AG20443 (cell line): Measurements from ENCODE around the gene CANX.

ENCODE experiments used
- DNase-seq: peaks from one replicate; pipeline ENCODE4 v3.0.0; 2012; ENCODE audit warnings: low spot score, mixed read lengths

CANX gene

DNA sequence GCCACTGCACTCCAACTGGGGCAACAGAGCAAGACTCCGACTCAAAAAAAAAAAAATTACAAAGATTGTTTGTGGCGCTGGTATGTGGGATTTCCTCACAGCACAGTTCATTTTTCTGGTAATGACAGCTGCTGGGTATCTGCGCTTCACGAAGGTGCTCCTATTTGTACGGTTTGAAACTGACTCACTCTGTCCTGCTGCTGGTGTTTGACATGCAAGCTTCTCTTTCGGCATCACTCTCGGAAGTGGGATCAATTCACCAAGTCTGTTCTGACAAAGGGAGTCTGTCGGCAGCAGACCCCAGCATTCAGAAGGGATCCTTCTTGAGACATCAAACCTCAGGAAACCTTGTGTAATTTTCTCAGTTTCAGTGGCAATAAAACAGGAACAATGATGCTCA, 60.2 kb downstream of the CANX start:
- DNase-seq: no peak

DNA sequence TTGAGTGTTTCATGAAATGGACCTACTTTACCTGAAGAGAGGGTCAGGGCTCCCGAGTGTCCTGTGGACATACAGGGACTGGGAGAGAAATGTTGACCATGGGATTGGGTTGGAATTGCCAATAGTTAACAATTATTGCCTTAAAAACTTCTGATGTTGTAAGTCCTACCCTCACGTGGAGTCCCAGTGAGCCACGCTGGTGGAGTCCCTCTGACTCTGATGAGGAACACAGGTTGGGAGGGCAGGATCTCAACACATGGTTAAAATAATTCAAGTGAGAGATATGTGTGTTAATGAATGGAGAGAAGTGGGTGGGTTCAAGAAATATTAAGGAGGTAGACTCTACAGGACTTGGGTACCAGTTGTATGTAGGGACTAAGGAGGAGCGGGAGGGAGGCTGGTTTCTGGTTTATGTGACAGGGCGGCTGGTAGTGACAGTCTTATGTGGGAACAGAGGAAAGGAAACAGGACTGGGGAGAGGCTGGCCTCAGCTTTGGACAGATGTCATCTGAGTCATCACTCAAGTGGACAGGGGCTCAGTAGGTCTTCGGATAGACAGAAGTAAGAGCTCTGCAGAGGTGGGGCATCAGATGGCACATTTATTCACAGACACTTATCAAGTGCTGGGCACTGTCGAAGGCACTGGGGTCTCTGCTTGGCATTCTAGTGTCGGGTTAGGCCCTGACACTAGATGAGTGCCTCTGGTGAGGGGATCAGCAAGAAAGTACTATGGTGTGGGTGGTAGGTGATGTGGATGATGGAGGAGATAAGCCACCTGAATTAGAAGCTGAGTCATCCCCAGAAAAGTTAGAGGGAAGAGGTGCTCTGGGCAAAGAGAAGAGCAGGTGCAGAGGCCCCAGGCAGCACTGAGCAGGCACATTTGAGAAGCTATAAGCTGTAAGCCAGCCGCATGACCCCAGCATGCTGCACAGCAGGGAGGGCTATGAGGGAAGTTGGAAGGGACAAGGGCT, 61.1 kb downstream of the CANX start:
- no peak for DNase-seq

DNA sequence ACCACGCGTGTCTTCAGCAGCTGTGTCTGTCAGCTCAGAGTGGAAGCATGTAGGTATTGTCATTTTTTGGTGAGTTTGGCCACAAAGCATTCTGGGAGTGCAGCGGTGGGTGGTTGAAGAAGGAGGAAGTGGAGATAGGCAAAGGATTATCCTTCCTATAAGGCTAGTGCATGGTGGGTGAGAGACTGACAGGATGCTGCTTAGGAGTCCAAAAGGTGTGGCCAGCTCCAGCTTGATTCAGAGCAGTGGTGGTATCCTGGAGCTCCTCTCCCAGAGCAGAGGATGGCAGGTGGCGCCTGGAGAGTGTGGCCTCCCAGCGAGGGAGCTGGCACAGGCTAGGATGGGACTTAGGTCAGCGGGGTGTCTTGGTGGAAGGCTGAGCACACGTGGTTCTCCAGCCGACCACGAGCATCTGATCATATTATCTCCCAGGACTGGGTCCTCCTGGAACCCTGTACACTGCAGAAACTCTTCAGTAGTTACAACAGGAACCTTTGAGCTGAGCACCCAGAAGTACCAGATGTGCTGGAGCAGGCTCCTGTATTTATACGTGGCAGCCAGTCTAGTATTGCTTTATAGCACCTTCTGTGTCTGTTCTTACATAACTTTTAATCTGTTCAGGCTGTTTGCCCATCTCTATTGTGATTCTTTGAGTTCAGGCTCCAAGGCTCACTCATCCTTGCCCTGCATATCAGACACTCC, 63.5 kb downstream of the CANX start:
- DNase-seq: peak; percentile 43

DNA sequence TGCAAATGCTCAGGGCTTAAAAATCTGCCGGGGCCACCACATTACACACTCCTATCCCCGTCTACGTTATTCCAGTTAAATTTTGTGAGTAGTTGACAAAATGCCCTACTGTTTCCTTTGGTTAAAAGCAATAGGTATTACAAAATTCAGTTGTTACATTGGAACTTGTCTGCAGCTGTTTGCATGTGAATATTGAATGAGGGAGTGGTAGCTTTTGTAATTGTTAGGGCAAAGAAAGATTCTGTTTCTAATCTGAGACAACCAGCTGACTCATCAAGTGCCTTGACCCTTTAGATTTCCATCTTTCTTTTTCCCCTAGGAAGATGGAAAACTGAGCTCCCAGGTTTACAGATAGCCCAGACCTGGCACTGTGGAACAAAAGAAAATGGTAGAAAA, 64.0 kb downstream of the CANX start:
- peak; percentile 40 for DNase-seq

DNA sequence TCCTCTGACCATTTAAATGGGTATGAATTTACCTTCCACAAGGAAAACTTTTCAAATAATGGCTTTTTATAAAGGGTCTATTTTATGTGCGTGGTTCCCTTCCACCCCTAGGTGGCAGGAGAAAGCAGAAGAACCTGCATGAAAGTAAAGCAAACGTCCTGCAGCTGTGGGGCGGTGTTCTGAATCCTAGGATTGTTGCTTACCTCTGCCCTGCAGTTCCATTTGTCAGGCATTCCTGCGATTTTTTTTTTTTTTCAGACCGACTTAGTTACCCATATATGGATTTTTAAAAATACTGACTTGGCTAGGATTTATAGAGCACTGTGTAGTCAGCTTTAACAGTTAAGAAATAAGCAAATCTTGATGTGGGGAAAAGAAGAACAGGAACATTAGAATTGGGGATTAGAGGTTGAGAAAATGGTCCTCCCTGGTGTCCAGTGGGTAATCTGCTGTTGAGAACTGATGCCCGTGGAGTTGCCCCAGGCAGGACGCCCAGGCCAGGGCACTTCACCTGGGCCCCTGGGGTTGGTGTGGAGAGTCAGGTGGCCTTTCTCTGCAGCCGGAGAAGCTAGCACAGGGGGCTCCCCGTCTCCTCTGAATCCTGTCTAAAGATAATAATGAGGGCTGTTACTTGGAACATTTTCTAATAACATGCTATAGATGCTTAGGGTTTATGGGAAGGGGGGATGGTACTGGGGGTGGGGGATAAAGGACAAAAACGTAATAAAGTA, 64.6 kb downstream of the CANX start:
- peak; percentile 80 for DNase-seq

DNA sequence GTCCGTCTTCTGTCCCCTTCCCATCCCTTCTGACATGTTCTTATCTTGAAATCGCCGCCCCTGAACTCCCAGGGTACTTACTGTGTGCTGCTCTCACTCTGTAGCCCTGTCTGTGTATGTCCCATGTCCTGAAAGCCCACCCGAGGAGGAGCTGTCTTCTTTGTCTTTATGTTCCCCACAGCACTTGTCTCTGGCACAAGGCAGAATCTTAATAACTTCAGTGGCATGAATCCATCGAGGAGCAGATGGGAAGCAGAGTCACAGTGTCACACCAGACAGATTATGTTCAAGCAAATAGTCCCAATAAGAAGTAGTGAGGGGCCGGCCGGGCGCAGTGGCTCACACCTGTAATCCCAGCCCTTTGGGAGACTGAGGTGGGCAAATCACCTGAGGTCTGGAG, 65.3 kb downstream of the CANX start:
- no peak for DNase-seq

DNA sequence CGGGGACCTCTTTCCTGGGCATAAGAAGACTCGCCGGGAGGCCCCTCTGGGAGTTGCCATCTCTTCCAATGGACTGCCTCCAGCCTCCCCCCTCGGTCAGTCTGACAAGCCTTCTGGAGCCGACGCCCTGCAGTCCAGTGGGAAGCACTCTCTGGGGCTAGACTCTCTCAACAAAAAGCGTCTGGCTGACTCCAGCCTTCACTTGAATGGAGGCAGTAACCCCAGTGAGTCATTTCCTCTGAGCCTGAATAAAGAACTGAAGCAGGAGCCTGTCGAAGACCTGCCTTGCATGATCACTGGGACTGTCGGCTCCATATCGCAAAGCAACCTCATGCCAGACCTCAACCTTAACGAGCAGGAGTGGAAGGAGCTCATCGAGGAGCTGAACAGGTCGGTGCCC, 66.6 kb downstream of the CANX start:
- peak; percentile 86 for DNase-seq

DNA sequence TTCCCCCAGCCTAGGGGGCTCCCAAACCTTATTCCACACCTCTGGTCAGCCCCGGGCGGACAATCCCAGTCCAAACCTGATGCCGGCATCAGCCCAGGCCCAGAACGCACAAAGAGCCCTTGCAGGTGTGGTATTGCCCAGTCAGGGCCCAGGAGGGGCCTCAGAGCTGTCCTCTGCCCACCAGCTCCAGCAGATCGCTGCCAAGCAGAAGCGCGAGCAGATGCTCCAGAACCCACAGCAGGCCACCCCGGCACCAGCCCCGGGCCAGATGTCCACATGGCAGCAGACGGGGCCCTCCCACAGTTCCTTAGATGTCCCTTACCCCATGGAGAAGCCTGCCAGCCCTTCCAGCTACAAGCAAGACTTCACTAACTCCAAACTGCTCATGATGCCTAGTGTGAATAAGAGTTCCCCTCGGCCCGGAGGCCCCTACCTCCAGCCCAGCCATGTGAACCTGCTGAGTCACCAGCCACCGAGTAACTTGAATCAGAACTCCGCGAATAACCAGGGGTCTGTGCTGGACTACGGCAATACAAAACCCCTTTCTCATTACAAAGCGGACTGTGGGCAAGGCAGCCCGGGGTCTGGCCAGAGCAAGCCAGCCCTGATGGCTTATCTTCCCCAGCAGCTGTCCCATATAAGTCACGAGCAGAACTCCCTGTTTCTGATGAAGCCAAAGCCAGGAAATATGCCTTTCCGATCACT, 67.4 kb downstream of the CANX start:
- DNase-seq: peak; percentile 25

DNA sequence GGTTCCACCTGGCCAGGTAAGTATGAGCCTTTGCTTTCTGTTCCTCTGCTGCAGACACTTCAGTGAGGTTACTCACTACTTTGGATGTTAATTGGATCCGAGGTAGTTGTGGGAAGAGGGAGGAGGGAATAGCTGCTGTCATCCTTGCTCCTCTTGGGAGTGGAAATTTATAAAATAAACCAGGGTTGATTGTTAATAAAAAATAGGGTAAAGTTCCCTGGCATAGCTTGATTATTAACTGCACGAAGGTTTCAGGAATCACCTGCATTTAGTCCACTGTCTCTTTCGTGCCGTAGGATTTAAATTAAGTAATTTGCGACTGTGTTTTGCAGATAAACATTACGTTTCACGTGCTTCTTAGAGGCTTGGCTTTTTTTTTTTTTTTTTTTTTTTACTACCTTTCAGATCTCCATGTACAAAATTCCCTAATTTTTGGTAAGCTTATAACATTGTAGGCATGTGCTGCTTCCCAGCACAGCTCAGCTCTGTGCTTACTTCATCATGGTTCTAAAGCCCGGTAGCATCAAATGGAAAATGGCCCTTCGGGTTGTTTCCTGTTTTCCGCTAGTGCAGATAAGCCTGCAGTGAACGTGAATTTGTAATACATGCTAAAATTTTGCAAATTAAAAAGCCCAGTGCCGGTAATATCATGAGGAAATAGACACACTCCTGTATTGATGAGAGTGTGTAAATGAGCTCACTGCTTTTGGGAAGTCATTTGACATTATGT, 68.1 kb downstream of the CANX start:
- no peak for DNase-seq

DNA sequence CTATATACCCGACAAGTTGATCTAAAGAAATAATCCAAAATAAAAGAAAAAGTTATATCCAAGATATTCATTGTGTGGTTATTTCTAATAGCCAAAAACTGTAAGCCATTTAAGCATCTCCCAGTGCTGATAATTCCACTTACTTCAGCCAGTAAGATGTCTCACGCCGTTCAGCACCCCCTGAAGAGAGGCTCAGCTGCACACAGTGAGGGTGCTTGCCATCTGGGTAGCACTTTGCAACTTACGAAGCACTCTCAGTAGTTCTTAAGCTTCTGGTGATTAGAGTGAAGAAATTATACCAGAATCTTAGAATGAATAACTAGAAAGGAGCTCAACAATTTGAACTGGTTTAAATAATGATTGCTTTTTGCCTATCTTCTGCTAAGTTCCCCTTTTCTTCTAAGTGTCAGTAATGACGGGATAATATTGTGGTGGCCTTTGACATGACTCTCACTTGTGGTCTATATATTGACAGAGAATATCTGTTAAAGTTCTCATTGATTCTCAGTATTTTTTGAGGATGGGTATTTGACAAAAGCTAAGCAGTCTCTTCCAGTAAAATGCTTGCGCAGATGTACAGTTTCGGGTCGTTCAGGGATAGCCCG, 68.8 kb downstream of the CANX start:
- no peak for DNase-seq

DNA sequence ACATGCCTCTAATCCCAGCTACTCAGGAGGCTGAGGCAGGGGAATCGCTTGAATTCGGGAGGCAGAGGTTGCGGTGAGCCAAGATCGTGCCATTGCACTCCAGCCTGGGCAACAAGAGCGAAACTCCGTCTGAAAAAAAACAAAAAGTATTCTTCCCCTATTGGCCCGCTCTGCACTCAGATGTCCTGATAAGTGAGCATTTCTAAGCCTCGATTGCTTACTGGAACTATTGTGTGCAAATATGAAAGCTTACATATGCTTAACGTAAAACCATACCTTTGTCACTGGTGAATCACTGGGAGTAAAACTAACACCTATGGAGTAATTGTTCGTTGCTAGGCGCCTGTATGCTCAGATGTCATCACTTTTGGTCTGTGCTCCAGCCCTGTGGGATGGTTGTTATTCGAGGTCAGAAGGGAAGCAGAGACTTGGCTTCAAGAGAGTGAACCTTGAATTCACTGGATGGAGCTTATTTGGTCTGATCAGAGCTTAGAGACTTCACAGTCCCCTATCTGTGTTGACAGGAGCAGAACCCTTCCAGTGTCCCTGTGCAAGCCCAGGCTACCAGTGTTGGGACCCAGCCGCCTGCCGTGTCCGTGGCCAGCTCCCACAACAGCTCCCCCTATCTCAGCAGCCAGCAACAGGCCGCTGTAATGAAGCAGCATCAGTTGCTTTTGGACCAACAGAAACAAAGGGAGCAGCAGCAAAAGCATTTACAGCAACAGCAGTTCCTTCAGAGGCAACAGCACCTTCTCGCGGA, 69.7 kb downstream of the CANX start:
- no peak for DNase-seq

DNA sequence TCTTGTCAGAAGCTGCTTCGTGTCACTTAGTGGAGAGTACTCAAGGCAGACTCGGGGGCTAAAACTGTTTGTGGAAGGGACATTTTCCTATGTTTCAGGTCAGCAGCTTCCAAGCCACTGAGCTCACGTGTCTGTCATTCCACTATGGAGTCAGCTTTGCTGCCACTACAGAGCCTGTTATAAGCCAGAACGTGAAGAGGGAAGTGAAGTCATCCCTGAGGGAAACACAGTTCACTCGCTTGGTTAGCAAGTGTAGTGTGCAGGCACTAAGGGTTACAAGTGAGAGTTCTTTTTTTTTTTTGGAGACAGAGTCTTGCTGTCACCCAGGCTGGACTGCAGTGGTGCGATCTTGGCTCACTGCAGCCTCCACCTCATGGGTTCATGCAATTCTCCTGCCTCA, 70.5 kb downstream of the CANX start:
- no peak for DNase-seq

DNA sequence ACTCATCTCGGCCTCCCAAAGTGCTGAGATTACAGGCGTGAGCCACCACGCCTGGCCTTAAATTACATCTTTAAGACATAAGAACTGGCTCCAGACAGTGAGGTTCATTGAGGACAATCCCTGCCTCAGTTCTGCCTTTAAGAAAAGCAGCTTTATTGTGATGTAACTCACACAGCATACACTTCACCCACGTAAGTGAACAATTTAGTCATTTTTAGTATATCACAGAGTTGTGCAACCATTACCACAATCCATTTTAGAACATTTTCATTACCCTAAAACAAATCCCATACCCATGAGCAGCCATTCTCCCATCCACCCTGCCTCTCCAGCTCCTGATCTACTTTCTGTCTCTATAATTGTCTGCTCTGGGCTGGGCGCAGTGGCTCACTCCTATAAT, 71.0 kb downstream of the CANX start:
- no peak for DNase-seq

DNA sequence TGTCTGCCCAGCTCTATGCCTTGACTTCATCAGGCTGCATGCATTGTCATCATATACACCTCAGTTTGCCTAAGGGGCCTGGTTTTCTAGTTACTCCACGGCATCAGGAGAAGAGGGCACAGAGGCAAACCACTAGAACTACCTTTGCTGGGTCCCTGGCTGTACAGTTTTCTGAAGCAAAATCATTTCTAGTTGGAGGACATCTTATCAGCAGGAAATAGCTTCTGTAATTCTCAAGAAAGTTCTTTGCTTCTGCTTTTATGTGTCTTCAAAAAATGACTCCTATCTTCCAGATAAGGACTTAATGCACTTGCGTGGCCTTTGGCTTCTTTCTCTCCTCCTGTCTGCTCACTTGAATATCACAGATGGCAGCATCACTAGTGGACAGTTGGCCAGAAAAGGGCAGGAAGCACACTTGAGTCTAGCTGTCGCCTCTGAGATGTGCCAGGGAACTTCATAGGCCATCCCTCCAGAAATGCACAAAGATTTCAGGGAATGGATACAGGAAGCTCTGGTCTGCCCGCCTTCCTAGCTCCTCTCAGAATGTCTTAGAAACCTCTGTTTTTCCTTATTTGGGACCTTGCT, 72.6 kb downstream of the CANX start:
- no peak for DNase-seq

DNA sequence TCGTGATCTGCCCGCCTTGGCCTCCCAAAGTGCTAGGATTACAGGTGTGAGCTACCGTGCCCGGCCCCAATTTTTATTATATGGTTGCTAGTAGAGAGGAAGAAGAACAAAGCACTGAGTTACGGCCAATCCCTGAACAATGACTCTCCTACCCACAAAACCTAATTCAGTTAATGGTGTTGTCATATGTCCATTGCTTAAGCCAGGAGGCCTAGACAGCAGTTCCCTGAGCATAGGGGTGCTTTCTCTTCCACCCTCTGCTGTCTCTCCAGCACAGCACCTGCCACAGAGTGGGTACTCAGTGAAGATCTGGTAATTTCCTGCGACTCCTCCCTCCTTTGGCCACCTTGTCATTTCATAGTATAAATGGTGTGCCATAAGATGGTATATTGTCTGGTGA, 73.6 kb downstream of the CANX start:
- no peak for DNase-seq

DNA sequence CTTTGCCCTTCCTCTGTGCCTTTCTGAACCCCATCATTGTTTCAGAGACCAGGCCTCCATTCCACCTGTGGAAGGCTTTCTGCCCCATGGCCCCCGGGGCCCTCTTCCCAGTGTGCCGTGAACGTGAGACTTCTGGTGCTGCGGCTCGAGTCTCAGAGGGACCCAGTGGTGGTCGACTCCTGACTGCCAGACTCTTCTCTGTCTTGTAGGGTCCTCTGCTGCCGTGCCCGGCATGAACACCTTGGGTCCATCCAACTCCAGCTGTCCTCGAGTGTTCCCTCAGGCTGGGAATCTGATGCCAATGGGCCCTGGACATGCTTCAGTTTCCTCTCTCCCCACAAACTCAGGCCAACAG, 74.9 kb downstream of the CANX start:
- DNase-seq: no peak

DNA sequence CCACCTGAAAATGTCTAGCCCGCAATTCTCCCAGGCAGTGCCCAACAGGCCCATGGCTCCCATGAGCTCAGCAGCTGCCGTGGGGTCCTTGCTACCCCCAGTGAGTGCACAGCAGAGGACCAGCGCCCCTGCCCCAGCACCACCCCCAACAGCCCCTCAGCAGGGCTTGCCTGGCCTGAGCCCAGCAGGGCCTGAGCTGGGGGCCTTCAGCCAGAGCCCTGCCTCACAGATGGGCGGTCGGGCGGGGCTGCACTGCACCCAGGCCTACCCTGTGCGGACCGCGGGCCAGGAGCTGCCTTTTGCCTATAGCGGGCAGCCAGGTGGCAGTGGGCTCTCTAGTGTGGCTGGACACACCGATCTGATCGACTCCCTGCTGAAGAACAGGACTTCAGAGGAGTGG, 75.7 kb downstream of the CANX start:
- no peak for DNase-seq

DNA sequence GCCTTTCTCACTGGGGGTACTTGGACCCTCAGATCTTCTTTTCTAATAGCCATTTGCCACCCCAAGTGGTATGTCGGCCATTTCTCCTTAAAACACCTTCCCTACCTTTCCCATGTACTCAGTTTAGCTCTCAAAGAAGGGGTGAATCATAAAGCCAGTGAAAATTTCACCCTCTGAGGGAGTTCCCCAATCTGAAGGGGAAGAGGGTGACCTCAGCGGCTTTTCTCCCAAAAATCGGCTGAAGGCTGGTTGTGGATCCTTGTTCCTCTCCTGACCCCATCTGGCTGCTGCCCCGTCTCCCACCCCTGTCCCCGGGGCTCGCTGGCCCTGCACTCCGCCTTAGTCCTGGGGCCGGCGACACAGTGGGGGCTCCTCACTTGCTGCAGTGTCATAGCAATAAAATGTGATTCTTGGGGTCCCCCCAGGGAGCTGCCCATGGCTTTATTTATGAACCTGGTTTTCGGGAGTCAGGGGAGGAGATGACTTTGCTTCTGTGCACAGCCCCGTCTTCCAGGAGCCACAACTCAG, 77.7 kb downstream of the CANX start:
- DNase-seq: no peak

DNA sequence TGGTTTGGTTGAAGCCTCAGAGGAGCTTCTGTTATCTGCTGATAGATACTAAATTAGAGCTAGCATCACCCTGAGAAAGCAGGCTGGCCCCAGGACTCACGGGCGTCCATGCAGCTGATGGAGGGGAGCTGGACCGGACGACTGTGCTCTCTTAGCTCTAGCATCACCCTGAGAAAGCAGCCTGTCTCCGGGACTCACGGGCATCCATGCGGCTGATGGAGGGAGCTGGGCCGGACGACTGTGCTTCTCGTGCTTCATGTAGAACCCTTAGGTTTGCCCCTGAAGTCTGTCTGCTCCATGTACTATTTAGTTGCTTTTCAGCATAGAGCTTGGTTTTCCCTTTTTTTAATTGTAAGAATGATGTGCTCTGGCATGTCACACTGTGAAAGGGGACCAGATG, 78.7 kb downstream of the CANX start:
- no peak for DNase-seq

DNA sequence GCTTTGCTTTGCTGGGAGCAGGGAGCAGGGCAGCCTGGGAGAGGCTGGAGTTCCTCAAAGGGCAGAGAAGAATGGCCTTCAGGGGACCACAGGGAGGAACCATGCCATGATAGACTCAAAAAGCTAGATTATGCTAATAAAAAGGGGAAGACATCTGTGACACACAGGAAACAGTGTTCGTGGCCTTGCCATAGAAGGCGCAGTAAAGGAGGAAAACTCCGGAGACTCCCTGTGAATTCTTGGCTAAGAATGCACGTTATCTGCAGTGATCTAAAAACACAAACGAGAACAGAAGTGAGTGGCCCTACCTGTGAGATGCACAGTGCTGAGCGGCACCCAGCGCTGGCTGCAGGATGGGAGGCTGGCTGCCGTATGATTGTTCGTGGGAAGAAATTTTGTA, 79.1 kb downstream of the CANX start:
- no peak for DNase-seq
